Right cardiac atrium (tissue), 5 donors: ENCODE results near the gene PBX3. TPM values are rescaled to one million over a fixed set of nuclear protein-coding genes. Genes with fewer than 3 reads are reported as not detected.

Source experiments
- ATAC-seq, 2 donors: fragments of 200-7000 bp; cut with Tn5 transposase; one replicate each; pipeline versions ENCODE4 v1.8.0 to v1.9.1; 2020; ENCODE audit warnings: moderate library complexity in 2 of 2, mild to moderate bottlenecking in 1 of 2
- DNase-seq, 3 donors: peaks; one replicate each; pipeline ENCODE4 v3.0.0-alpha.2; 2020
- H3K27ac ChIP-seq: one replicate; pipeline ENCODE4 v1.5.1; 2013; ENCODE audit warnings: mild to moderate bottlenecking, low read length, control low read depth, moderate library complexity
- H3K27me3 ChIP-seq: one replicate; pipeline ENCODE4 v1.6.1; 2013; ENCODE audit not compliant: control insufficient read depth, insufficient read depth
- H3K4me1 ChIP-seq: one replicate; pipeline ENCODE4 v1.6.1; 2013; ENCODE audit warnings: low read length; ENCODE audit not compliant: control insufficient read depth, insufficient read depth
- H3K4me3 ChIP-seq: one replicate; pipeline ENCODE4 v1.5.1; 2013; ENCODE audit warnings: low read length, control low read depth
- H3K9me3 ChIP-seq: one replicate; pipeline ENCODE4 v1.6.1; 2013; ENCODE audit warnings: low read length; ENCODE audit not compliant: control insufficient read depth
- WGBS: extraction: QIAGEN DNeasy Blood & Tissue Kit; methylation state at CpG from one replicate; pipeline ENCODE4 v1.1.7; 2013; 5-methylcytosine and 5-hydroxymethylcytosine counted together
- intact Hi-C, 4 donors: fragments of 100-400 bp; cut with DNase I; formaldehyde crosslinking; loops; one replicate each; pipeline versions ENCODE4 v1.11.0 to v1.14.0; 2022 to 2023
- polyA plus RNA-seq: library from polyadenylated mRNA; stranded (reverse); fragments of 200-250 nt; gene quantifications from one replicate; pipeline ENCODE4 v1.2.3, GENCODE V29; 2013
- total RNA-seq, 4 donors: library from RNA; stranded (reverse); fragmentation: NEBNext Ultra II Directional; extraction: Animal tissue kit (Norgen Biotek cat#: 25700); gene quantifications; one replicate each; pipeline ENCODE4 v1.2.1, GENCODE V29; 2021
- donor health status: healthy with polysubstance abuse.
- donor health status: DM: no; HTN: yes; CAD: no.
- donor health status: DM: no; HTN: no; CAD: no.
- donor health status: DM: no; HTN: yes; CAD: no; lungs with severe emphysema.
- donor health status: DM: yes; HTN: yes; CAD: no.

Gene PBX3
- total and polyA plus RNA-seq, 5 donors, result 47.6 to 107 (median 88.4) TPM

- DNase-seq, result peak in 1 of 3 donors; percentile 54
- Histone ChIP-seq H3K9me3 (no peaks in the 10 kb centered on the region), H3K4me1 (no peaks in the 10 kb centered on the region), H3K27ac (peak overlapping the region; percentile 80), H3K27me3 (no peaks in the 10 kb centered on the region), H3K4me3 (peak overlapping the region; percentile 82)
- intact Hi-C loops, result loop anchor here in 2 of 4 donors (5.0 kb wide), 2 partner anchors 74 to 139 kb away; no protein-coding TSS in a partner anchor
- ATAC-seq, result no peak
- 9% methylated on average over 30 of the region's 30 CpGs for WGBS
These were observed 1.4 kb downstream of the PBX3 start for GRCh38 chr9:125748446-125749099.

DNA sequence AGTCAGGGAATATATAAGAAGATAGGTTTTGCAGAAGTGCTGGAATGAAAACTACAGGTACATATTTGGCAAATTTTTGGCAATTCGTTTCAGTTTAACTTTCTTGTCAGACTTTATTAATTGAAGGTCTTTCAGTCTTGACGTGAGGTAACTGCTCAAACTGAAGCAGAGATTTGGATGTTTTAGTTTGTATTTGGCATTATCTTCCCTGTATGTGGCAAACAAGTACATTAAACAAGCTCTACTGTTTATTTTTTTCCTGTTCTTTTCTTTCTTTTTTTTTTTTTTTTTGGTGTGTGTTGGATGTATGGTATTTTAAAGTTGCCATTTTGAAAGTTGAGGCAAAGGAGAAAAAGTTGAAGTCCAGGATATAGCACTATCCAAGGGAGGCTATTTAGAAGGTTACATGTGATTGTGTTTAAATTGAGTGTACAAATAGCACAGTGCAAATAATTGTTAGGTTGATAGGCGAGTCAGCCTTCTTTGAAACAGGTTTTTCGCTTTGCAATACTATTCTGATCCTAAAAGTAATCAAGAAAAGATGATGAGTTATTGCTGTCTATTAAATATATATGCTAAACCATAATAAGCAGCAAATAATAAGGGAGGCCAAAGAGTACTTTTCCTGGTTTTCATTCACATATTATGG is 2.2 kb downstream of the PBX3 start:
- 59% methylated on average over 4 of the region's 4 CpGs for WGBS

GRCh38 chr9:125749951-125750626 is 2.9 kb downstream of the PBX3 start:
- Histone ChIP-seq H3K4me3 (peak overlapping the region; percentile 82), H3K4me1 (no peaks in the 10 kb centered on the region), H3K27ac (no peak overlapping the region), H3K9me3 (no peaks in the 10 kb centered on the region), H3K27me3 (no peaks in the 10 kb centered on the region)
- intact Hi-C loops, result loop anchor here in 3 of 4 donors (5.0 to 10.0 kb wide), 5 partner anchors 72 to 205 kb away; no protein-coding TSS in a partner anchor
- DNase-seq, result no peak
- 52% methylated on average over 4 of the region's 4 CpGs for WGBS
- ATAC-seq, result no peak

More for the DNA sequence above, 2.2 kb downstream of the PBX3 start:
- intact Hi-C loops, result loop anchor here in 2 of 4 donors (5.0 kb wide), 2 partner anchors 73 to 138 kb away; no protein-coding TSS in a partner anchor
- Histone ChIP-seq H3K27ac (no peak overlapping the region), H3K9me3 (no peaks in the 10 kb centered on the region), H3K4me1 (no peaks in the 10 kb centered on the region), H3K27me3 (no peaks in the 10 kb centered on the region), H3K4me3 (peak overlapping the region; percentile 82)
- no peak for ATAC-seq
- no peak for DNase-seq

DNA sequence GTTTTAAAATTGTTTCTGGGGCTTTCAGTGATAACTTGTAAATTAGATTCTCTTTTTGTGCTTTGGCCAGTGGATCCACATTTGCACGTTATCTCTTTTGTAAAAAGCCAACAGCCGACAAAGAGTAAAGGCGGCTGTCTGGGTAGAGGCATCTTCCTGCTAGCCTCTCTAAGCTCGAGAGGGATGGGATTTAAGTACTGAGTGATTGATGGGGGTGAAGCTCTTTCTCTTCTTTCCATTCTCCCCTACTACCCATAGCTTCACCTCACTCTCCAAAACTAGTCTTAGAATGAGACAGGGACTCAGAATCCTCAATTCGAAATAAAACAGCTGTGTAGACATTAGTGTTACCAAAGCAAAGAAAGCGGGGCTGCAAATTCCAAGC is 3.4 kb downstream of the PBX3 start:
- H3K4me1 ChIP-seq, result no peaks in the 10 kb centered on the region
- peak overlapping the region; percentile 61 for H3K27ac ChIP-seq
- no peak for ATAC-seq
- intact Hi-C loops, result loop anchor here in 3 of 4 donors (10.0 kb wide), 3 partner anchors 74 to 206 kb away; no protein-coding TSS in a partner anchor
- H3K27me3 ChIP-seq, result no peaks in the 10 kb centered on the region
- no peak for DNase-seq
- WGBS, result 52% methylated on average over 6 of the region's 6 CpGs
- peak overlapping the region; percentile 82 for H3K4me3 ChIP-seq
- no peaks in the 10 kb centered on the region for H3K9me3 ChIP-seq

DNA sequence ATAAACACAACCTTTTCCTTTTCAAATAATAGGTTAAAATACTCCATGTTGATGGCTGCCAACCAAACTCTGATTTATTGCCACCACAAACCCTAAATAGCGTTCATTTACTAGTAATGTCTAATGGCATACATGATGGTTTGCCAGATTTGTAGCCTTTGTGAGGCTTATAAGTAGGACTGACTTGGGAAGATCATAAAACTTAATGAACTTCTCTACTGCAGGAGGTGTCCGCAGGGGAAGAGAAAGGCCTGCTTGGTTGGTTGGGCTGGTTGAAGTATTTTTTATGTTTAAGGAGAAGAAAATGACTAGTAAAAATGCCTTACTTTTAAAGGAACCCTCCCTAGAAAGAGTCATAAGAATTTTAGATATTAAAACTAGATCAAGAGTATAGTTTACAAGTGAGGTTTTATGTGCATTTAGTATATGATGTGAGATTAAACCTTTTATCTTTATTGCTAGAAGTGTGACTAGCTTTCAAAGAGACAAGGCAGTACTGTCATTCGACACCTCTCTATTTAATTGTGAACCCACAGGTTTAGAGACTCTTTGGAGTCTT is 5.0 kb downstream of the PBX3 start:
- no peak overlapping the region for H3K4me3 ChIP-seq
- intact Hi-C loops, result loop anchor here in 3 of 4 donors (10.0 kb wide), 3 partner anchors 73 to 207 kb away; no protein-coding TSS in a partner anchor
- H3K4me1 ChIP-seq, result peaks cover 3% of the 10 kb centered on the region
- H3K27ac ChIP-seq, result no peak overlapping the region
- H3K27me3 ChIP-seq, result no peaks in the 10 kb centered on the region
- 72% methylated on average over 3 of the region's 3 CpGs for WGBS
- no peak for DNase-seq
- no peaks in the 10 kb centered on the region for H3K9me3 ChIP-seq
- no peak for ATAC-seq

DNA sequence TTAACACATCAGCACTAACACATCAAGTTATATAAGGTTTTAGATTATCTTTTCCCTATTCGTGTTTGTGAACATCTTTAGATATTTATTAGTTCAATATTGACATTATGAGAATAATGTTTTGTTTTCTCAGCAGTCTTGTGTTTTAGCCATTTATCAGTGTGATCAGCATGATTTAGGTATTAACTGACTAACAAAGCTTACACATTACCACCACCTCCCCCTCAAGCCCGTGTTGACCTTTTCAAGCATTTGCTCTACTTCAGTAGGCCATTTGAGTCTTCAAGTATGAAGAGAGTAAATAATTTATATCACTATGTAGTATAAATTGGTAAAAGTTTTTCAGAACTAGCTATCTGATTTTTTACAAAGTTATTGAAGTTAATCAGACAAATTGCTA is 6.9 kb downstream of the PBX3 start:
- no peaks in the 10 kb centered on the region for H3K27me3 ChIP-seq
- intact Hi-C loops, result loop anchor here in 3 of 4 donors (10.0 kb wide), 3 partner anchors 71 to 209 kb away; no protein-coding TSS in a partner anchor
- H3K4me1 ChIP-seq, result peaks cover 3% of the 10 kb centered on the region
- no peak overlapping the region for H3K27ac ChIP-seq
- no peak overlapping the region for H3K4me3 ChIP-seq
- H3K9me3 ChIP-seq, result no peaks in the 10 kb centered on the region
- 39% methylated on average over 2 of the region's 2 CpGs for WGBS
- DNase-seq (no peak), ATAC-seq (no peak)

DNA sequence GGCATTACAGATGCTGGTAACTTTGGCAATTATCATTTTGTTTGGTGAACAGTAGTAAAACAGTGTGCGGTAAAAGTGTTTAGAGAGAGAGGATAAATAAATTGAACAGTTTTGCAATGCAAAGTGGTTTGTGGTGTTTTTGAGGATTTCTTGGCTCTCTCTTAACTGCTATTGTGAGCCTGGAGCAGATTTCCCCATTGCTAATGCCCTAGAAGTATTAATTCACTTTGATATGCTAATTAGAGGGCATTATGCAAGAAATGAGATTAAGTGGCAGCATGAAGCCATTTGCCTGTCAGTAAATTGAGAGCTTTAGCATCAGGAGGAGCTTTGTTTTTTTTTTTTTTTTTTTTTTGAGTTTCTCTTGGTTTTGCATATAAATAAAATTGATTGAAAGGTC is 8.2 kb downstream of the PBX3 start:
- Histone ChIP-seq H3K4me1 (peaks cover 3% of the 10 kb centered on the region), H3K9me3 (no peaks in the 10 kb centered on the region), H3K27ac (no peak overlapping the region), H3K27me3 (no peaks in the 10 kb centered on the region), H3K4me3 (no peak overlapping the region)
- DNase-seq (no peak), ATAC-seq (no peak)
- WGBS, result 66% methylated on average over 1 of the region's 1 CpG
- intact Hi-C loops, result loop anchor here in 3 of 4 donors (5.0 to 10.0 kb wide), 4 partner anchors 67 to 211 kb away; no protein-coding TSS in a partner anchor

DNA sequence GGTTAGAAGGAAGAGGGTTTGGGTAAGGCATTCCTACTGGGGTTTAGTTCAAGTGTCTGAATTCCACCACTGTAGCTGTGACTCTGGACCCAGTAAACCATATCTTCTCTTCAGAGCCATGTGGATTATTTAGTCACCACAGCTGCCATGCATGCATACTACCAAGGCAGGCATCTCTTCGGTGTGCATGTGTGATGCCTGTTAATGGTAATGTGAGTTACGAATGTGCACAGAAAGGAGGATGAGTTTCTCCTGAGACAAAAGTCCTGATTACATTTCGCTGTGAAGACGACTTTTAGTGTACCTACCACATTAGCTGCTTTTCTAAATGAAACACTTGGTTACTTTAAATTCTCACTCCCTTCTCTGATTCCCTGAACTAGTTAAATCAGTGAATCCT is 9.3 kb downstream of the PBX3 start:
- ATAC-seq, result no peak
- peaks cover 3% of the 10 kb centered on the region for H3K4me1 ChIP-seq
- H3K4me3 ChIP-seq, result no peak overlapping the region
- DNase-seq, result no peak
- H3K27me3 ChIP-seq, result no peaks in the 10 kb centered on the region
- 89% methylated on average over 4 of the region's 4 CpGs for WGBS
- H3K27ac ChIP-seq, result peak overlapping the region; percentile 19
- intact Hi-C loops, result loop anchor here in 3 of 4 donors (5.0 to 10.0 kb wide), 4 partner anchors 66 to 212 kb away; no protein-coding TSS in a partner anchor
- H3K9me3 ChIP-seq, result no peaks in the 10 kb centered on the region

- H3K27me3 ChIP-seq, result no peaks in the 10 kb centered on the region
- ATAC-seq (no peak), DNase-seq (no peak)
- H3K27ac ChIP-seq, result no peak overlapping the region
- H3K4me3 ChIP-seq, result no peak overlapping the region
- intact Hi-C loops, result loop anchor here in 3 of 4 donors (5.0 to 10.0 kb wide), 4 partner anchors 64 to 213 kb away; no protein-coding TSS in a partner anchor
- H3K4me1 ChIP-seq, result peaks cover 3% of the 10 kb centered on the region
- H3K9me3 ChIP-seq, result no peaks in the 10 kb centered on the region
- 61% methylated on average over 1 of the region's 1 CpG for WGBS
These were observed 10.7 kb downstream of the PBX3 start for GRCh38 chr9:125757834-125758233.

DNA sequence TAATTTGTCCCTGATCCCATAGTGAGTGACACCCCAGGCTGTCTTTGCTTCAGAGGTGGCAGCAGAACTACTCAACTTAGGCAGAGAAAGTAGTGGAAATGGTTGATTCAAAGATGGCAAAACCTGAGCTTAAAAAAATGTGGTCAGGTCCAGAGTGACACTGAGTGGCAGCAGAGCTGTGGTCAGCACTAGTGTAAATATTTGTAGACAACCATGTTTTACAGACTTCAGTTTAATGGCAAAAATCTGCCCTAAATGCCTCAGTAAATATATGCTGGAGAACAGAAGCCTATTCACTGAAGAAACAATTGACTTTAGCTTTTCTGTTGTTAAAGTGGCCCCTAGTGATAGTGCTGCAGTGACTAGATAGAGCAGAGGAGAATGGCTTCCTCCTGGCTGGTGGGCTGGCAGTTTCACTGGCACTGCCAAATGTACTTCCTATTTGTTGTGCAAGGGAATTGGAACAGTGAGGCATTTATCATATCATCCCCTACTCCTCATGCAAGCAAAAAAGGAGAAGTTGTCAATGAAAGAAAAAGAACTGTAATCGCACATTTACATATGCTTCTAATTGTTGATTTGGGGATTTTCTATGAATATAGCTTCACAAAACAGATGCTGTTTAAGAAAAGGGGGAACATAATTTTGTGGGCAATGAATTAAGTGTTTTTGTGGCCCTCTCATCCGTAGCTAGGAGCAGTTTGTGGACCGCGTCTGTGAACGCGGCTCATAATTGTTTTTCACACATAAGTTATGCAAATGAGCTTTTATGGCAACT is 12.0 kb downstream of the PBX3 start:
- WGBS, result 48% methylated on average over 6 of the region's 6 CpGs
- Histone ChIP-seq H3K9me3 (no peaks in the 10 kb centered on the region), H3K27me3 (no peaks in the 10 kb centered on the region), H3K27ac (peak overlapping the region; percentile 42), H3K4me3 (peak overlapping the region; percentile 38), H3K4me1 (peaks cover 5% of the 10 kb centered on the region)
- ATAC-seq (peak; percentile 68 to 81), DNase-seq (peak in 1 of 3 donors; percentile 39)
- intact Hi-C loops, result loop anchor here in 3 of 4 donors (5.0 to 10.0 kb wide), 4 partner anchors 63 to 214 kb away; no protein-coding TSS in a partner anchor
